H9 (cell line): Measurements from ENCODE around the gene UCK1. TPM values are rescaled to one million over a fixed set of nuclear protein-coding genes. Genes with fewer than 3 reads are reported as not detected.

Experiments
- DNase-seq: peaks from one replicate; pipeline ENCODE4 v3.0.0-alpha.2; 2017
- H2AFZ ChIP-seq: one replicate; pipeline ENCODE4 v1.6.1; 2013; ENCODE audit warnings: mild to moderate bottlenecking, low read length, control low read depth, moderate library complexity
- H2AK5ac ChIP-seq: 2 replicates; pipeline ENCODE4 v1.6.1; 2013; ENCODE audit warnings: low read length, control low read depth, mixed read lengths; ENCODE audit not compliant: insufficient read length
- H2BK120ac ChIP-seq: one replicate; pipeline ENCODE4 v1.6.1; 2013; ENCODE audit warnings: low read depth, mild to moderate bottlenecking, low read length, control low read depth, inconsistent platforms; ENCODE audit not compliant: poor library complexity, severe bottlenecking
- H2BK12ac ChIP-seq: 2 replicates; pipeline ENCODE4 v1.6.1; 2013; ENCODE audit warnings: low read length, control low read depth, mixed read lengths, low read depth; ENCODE audit not compliant: insufficient read length
- H2BK15ac ChIP-seq: 2 replicates; pipeline ENCODE4 v1.6.1; 2013; ENCODE audit warnings: low read depth, low read length, control low read depth
- H2BK20ac ChIP-seq: one replicate; pipeline ENCODE4 v1.6.1; 2013; ENCODE audit warnings: low read depth, mild to moderate bottlenecking, low read length, control low read depth, inconsistent platforms; ENCODE audit not compliant: poor library complexity, severe bottlenecking
- H2BK5ac ChIP-seq: 2 replicates; pipeline ENCODE4 v1.6.1; 2013; ENCODE audit warnings: low read length, control low read depth, mixed read lengths; ENCODE audit not compliant: insufficient read length
- H3K14ac ChIP-seq: 2 replicates; pipeline ENCODE4 v1.6.1; 2013; ENCODE audit warnings: low read length, control low read depth; ENCODE audit not compliant: insufficient read depth
- H3K18ac ChIP-seq: 2 replicates; pipeline ENCODE4 v1.6.1; 2013; ENCODE audit warnings: low read depth, mild to moderate bottlenecking, mixed read lengths, low read length, control low read depth; ENCODE audit not compliant: insufficient read length
- H3K23ac ChIP-seq: 2 replicates; pipeline ENCODE4 v1.6.1; 2013; ENCODE audit warnings: low read length, control low read depth, mixed read lengths, low read depth; ENCODE audit not compliant: insufficient read length
- H3K23me2 ChIP-seq: 2 replicates; pipeline ENCODE4 v1.6.1; 2013; ENCODE audit warnings: low read depth, mild to moderate bottlenecking, mixed read lengths, low read length, control low read depth; ENCODE audit not compliant: insufficient read length, poor library complexity, severe bottlenecking
- H3K27ac ChIP-seq: 2 replicates; pipeline ENCODE4 v1.5.1; 2013; ENCODE audit warnings: low read length, control low read depth, mixed read lengths, low read depth; ENCODE audit not compliant: insufficient read length
- H3K27me3 ChIP-seq: 2 replicates; pipeline ENCODE4 v1.6.1; 2013; ENCODE audit warnings: low read length, control low read depth, inconsistent platforms; ENCODE audit not compliant: insufficient read depth
- H3K4ac ChIP-seq: 2 replicates; pipeline ENCODE4 v1.6.1; 2013; ENCODE audit warnings: low read depth, mild to moderate bottlenecking, control low read depth, inconsistent platforms, low read length, moderate library complexity
- H3K4me1 ChIP-seq: 2 replicates; pipeline ENCODE4 v1.6.1; 2013; ENCODE audit warnings: low read length, control low read depth, inconsistent platforms; ENCODE audit not compliant: insufficient read depth
- H3K4me2 ChIP-seq: 2 replicates; pipeline ENCODE4 v1.6.1; 2013; ENCODE audit warnings: low read length, control low read depth, mixed read lengths; ENCODE audit not compliant: insufficient read length, insufficient read depth
- H3K56ac ChIP-seq: 2 replicates; pipeline ENCODE4 v1.6.1; 2013; ENCODE audit warnings: low read depth, mild to moderate bottlenecking, mixed read lengths, low read length, control low read depth; ENCODE audit not compliant: insufficient read length
- H3K79me1 ChIP-seq: 2 replicates; pipeline ENCODE4 v1.6.1; 2013; ENCODE audit warnings: low read depth, mild to moderate bottlenecking, moderate library complexity, low read length, control low read depth, inconsistent platforms; ENCODE audit not compliant: insufficient read depth, poor library complexity, severe bottlenecking
- H3K79me2 ChIP-seq: 2 replicates; pipeline ENCODE4 v1.6.1; 2013; ENCODE audit warnings: low read length, control low read depth, inconsistent platforms; ENCODE audit not compliant: insufficient read depth
- H3K9ac ChIP-seq: 2 replicates; pipeline ENCODE4 v1.6.1; 2013; ENCODE audit warnings: low read length, control low read depth, mixed read lengths; ENCODE audit not compliant: insufficient read length; ENCODE audit errors: extremely low read depth
- H3K9me3 ChIP-seq: one replicate; pipeline ENCODE4 v1.6.1; 2013; ENCODE audit warnings: low read depth, low read length, inconsistent platforms; ENCODE audit not compliant: control insufficient read depth
- H3T11ph ChIP-seq: one replicate; pipeline ENCODE4 v1.6.1; 2013; ENCODE audit warnings: mild to moderate bottlenecking, low read length, control low read depth, inconsistent platforms
- H4K20me1 ChIP-seq: one replicate; pipeline ENCODE4 v1.6.1; 2013; ENCODE audit not compliant: control insufficient read depth, insufficient read length, insufficient read depth
- H4K5ac ChIP-seq: 2 replicates; pipeline ENCODE4 v1.6.1; 2013; ENCODE audit warnings: low read depth, mild to moderate bottlenecking, mixed read lengths, low read length, control low read depth; ENCODE audit not compliant: insufficient read length
- H4K8ac ChIP-seq: replicated peaks from 2 replicates; pipeline ENCODE4 v1.6.1; 2013; ENCODE audit warnings: low read length, control low read depth, mixed read lengths, low read depth; ENCODE audit not compliant: insufficient read length
- H4K91ac ChIP-seq: 2 replicates; pipeline ENCODE4 v1.6.1; 2013; ENCODE audit warnings: low read depth, mild to moderate bottlenecking, moderate library complexity, mixed read lengths, low read length, control low read depth; ENCODE audit not compliant: insufficient read length
- H3K27ac Mint-ChIP-seq, 3 experiments: 2 replicates in 2 of 3; 3 replicates in 1 of 3; pipeline ENCODE4 v1.8.0; 2020 to 2021; ENCODE audit warnings: mixed read lengths in 3 of 3, mild to moderate bottlenecking in 1 of 3, moderate library complexity in 1 of 3
- H3K27me3 Mint-ChIP-seq: 2 replicates; pipeline ENCODE4 v1.8.0; 2021; ENCODE audit warnings: low read depth, mild to moderate bottlenecking, moderate library complexity, mixed read lengths
- H3K36me3 Mint-ChIP-seq, 3 experiments: 2 replicates in 2 of 3; 3 replicates in 1 of 3; pipeline ENCODE4 v1.8.0; 2020 to 2021; ENCODE audit warnings: low read depth in 3 of 3, mixed read lengths in 3 of 3; ENCODE audit not compliant: insufficient read depth in 1 of 3
- H3K4me1 Mint-ChIP-seq, 2 experiments: 2 replicates each; pipeline ENCODE4 v1.8.0; 2020; ENCODE audit warnings: mixed read lengths in 2 of 2
- H3K4me3 Mint-ChIP-seq, 2 experiments: 2 replicates in 1 of 2; 3 replicates in 1 of 2; pipeline ENCODE4 v1.8.0; 2020 to 2021; ENCODE audit warnings: mild to moderate bottlenecking in 2 of 2, mixed read lengths in 2 of 2, moderate library complexity in 1 of 2
- H3K9me3 Mint-ChIP-seq, 2 experiments: 2 replicates in 1 of 2; 3 replicates in 1 of 2; pipeline ENCODE4 v1.8.0; 2020; ENCODE audit warnings: mild to moderate bottlenecking in 2 of 2, mixed read lengths in 2 of 2, moderate library complexity in 1 of 2
- CTCF ChIP-seq: fragments of 200-600 bp; sonication (generic); conservative IDR thresholded peaks from 3 replicates; pipeline ENCODE4 v1.8.0; 2021; ENCODE audit warnings: antibody characterized with exemption, mild to moderate bottlenecking
- WGBS: extraction: QIAGEN DNeasy Blood & Tissue Kit; methylation state at CpG from one replicate; pipeline ENCODE4 v1.1.7; 2013; ENCODE audit warnings: missing lambda C conversion rate, low lambda C conversion rate, mixed read lengths; ENCODE audit not compliant: insufficient read length; ENCODE audit errors: extremely low coverage; 5-methylcytosine and 5-hydroxymethylcytosine counted together
- total RNA-seq: library from RNA; stranded (reverse); gene quantifications from 2 replicates; pipeline ENCODE4 v1.2.1, GENCODE V29; 2021

The UCK1 gene
- total RNA-seq, 1 experiment from 2014 or later: 54.2 TPM

GRCh38 chr9:131546336-131547084 is 15.4 kb upstream of the UCK1 start:
- Histone ChIP-seq H2BK120ac (no peak overlapping the region), H4K5ac (no peak overlapping the region), H3K9ac (no peak overlapping the region), H2BK12ac (no peak overlapping the region), H3K14ac (no peak overlapping the region), H3K23ac (no peak overlapping the region), H3K4ac (no peak overlapping the region), H2BK15ac (no peak overlapping the region), H3K27me3 (no peaks in the 10 kb centered on the region; the same call in 1 of the 2 replicates), H3K27ac (no peak overlapping the region), H2BK5ac (no peak overlapping the region), H4K8ac (no peak overlapping the region), H3K9me3 (peaks cover 5% of the 10 kb centered on the region), H3T11ph (no peak overlapping the region), H3K79me2 (no peaks in the 10 kb centered on the region), H3K23me2 (peaks cover 7% of the 10 kb centered on the region), H3K18ac (no peak overlapping the region), H3K4me2 (peak overlapping the region; percentile 44), H3K79me1 (no peaks in the 10 kb centered on the region), H4K20me1 (no peaks in the 10 kb centered on the region), H2AK5ac (no peak overlapping the region), H2BK20ac (no peak overlapping the region), H4K91ac (no peak overlapping the region), H2AFZ (no peak overlapping the region), H3K56ac (no peak overlapping the region), H3K4me1 (no peaks in the 10 kb centered on the region)
- no CpG with 5 or more reads among the region's 49 CpGs for WGBS
- TF ChIP-seq CTCF: no peak; the same call in 2 of the 3 replicates
- Mint-ChIP-seq H3K4me3 (peak overlapping the region; percentile 36 to 60; a peak in 4 of 5 replicates), H3K27ac (no peak overlapping the region), H3K9me3 (peaks cover 57 to 61% of the 10 kb centered on the region in 2 experiments), H3K27me3 (peaks cover 56% of the 10 kb centered on the region), H3K36me3 (peaks cover 9 to 39% (median 24%) of the 10 kb centered on the region in 3 experiments), H3K4me1 (no peaks in the 10 kb centered on the region)
- DNase-seq: no peak
